Measurements from ENCODE around the gene GRAP2.

DNA sequence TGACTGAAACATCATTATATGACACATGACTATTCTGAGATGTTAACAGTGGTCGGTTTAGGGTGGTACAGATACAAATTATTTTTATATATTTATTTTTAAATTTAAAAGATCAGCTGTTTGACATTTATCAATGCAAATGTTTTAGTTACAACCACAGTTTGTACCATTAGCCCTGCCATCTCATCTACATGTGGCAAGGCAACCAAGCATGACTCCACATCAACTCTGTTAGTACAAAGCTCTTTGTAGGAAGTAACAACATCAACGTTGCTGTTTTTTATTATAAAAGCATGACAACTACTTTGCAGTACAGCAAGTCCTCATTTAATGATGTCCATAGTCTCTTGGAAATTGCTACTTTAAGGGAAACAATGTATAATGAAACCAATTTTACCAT, 48.1 kb upstream of the GRAP2 start:
- TF ChIP-seq POLR2AphosphoS5 (IDR thresholded peaks at IDR 0.05; ENCODE audit: low read depth, low read length) = no peak
- no peak for TF ChIP-seq FOXP2 (optimal IDR thresholded peaks at IDR 0.05; ENCODE audit: borderline replicate concordance, extremely low read depth, extremely low read length, insufficient read depth)
